Suprapubic skin (tissue), 4 donors: ENCODE data around the gene ARHGAP29. TPM values are rescaled to one million over a fixed set of nuclear protein-coding genes. Genes with fewer than 3 reads are reported as not detected.

Source experiments
- DNase-seq, 2 donors: peaks; one replicate each; pipeline ENCODE4 v3.0.0-alpha.2; 2019; ENCODE audit warnings: low spot score in 2 of 2
- H3K27ac ChIP-seq: fragments of 200-600 bp; sonication (generic); one replicate; pipeline ENCODE4 v1.5.1; 2019
- H3K27me3 ChIP-seq: fragments of 200-600 bp; sonication (generic); one replicate; pipeline ENCODE4 v1.5.1; 2019
- H3K36me3 ChIP-seq: fragments of 200-600 bp; sonication (generic); one replicate; pipeline ENCODE4 v1.5.1; 2019
- H3K4me1 ChIP-seq: fragments of 200-600 bp; sonication (generic); one replicate; pipeline ENCODE4 v1.5.1; 2019
- H3K4me3 ChIP-seq: fragments of 200-600 bp; sonication (generic); one replicate; pipeline ENCODE4 v1.5.1; 2019; ENCODE audit warnings: mild to moderate bottlenecking
- H3K9me3 ChIP-seq: fragments of 200-600 bp; sonication (generic); one replicate; pipeline ENCODE4 v1.5.1; 2019
- EP300 ChIP-seq: sonication (generic); formaldehyde crosslinking; IDR thresholded peaks from one replicate; pipeline ENCODE4 v1.6.1; 2017; ENCODE audit warnings: antibody characterized with exemption
- POLR2A ChIP-seq, 2 donors: fragments of 450-650 bp; IDR thresholded peaks; one replicate each; pipeline ENCODE4 v1.6.1; 2017; ENCODE audit warnings: antibody characterized with exemption in 2 of 2, mild to moderate bottlenecking in 2 of 2, moderate library complexity in 2 of 2
- POLR2AphosphoS5 ChIP-seq, 3 donors: sonication (generic); formaldehyde crosslinking; IDR thresholded peaks; one replicate each; pipeline ENCODE4 v1.6.1; 2017; ENCODE audit warnings: antibody characterized with exemption in 3 of 3
- WGBS: methylation state at CpG from one replicate; pipeline ENCODE4 v1.1.5; 2018; 5-methylcytosine and 5-hydroxymethylcytosine counted together
- total RNA-seq, 4 donors: library from RNA; depleted of rRNA; stranded (reverse); fragments of >200 nt; gene quantifications; one replicate each; pipeline ENCODE4 v1.1.0, GENCODE V29; 2016
- TF ChIP-seq, protein P1 (sequence below), 2 donors: fragments of 200-600 bp in 1 of 2; fragments of 450-650 bp in 1 of 2; sonication (generic) in 1 of 2; IDR thresholded peaks; one replicate each; pipeline ENCODE4 v1.5.1; 2016 to 2019; ENCODE audit warnings: antibody characterized with exemption in 2 of 2, mild to moderate bottlenecking in 1 of 2, moderate library complexity in 1 of 2

Gene ARHGAP29
- total RNA-seq, 4 donors from 2014 or later, result 23.4 to 38.3 (median 28.6) TPM

DNA sequence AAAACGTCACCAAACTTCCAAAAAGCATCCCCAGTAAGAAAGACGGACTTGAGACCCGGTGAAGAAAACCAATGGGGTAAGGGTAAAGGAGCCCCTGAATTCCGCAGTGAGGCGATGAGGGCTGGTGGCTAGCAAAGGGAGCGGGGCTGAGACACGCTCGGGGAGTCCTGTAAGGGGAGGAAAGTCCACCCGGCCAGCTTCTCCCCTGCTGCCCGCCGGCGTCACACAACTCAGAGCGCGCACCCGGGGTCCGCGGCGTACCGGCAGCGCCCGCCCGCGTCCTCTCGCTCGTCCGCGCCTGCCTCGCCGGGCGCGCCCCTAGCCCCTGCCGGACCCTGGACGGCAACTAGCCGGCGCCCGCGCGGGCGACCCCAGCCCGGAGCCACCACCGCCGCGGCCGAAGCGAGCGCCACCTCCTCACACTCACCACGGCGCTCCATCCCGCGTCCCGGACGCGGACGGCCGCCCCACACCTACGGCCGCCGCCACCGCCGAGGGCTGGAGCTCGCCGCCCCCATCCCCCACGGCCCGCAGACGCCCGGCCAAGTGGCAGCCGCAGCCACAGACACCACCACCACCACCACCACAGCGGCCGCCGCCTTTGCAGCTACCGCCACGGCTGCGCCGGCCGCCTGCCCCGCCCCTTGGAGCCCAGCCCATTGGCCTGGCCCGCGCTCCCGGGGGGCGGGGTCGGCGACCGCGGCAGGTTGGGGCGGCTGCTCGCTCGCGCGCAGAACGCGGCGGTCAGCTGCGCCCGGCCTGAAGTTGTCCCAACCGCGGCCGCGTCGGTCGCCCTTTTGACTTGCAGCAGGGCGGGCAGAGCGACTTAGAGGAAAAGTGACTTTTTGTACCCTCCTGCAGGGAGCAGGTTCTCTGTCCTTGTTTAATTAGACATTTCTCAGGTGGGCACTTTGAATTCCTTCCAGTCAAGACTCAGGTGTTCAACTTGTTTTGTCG is 10.0 kb upstream of the ARHGAP29 start:
- Histone ChIP-seq H3K4me3 (peak overlapping the region; percentile 92), H3K9me3 (no peaks in the 10 kb centered on the region), H3K27ac (peak overlapping the region; percentile 91), H3K36me3 (no peaks in the 10 kb centered on the region), H3K4me1 (peaks cover 15% of the 10 kb centered on the region), H3K27me3 (peaks cover 10% of the 10 kb centered on the region)
- peak; percentile 81 to 88 for DNase-seq
- TF ChIP-seq POLR2A (IDR thresholded peaks at IDR 0.05), result peak in 1 of 2 donors; percentile 35
- no peak for TF ChIP-seq POLR2AphosphoS5 (IDR thresholded peaks at IDR 0.05)
- TF ChIP-seq, protein P1, sequence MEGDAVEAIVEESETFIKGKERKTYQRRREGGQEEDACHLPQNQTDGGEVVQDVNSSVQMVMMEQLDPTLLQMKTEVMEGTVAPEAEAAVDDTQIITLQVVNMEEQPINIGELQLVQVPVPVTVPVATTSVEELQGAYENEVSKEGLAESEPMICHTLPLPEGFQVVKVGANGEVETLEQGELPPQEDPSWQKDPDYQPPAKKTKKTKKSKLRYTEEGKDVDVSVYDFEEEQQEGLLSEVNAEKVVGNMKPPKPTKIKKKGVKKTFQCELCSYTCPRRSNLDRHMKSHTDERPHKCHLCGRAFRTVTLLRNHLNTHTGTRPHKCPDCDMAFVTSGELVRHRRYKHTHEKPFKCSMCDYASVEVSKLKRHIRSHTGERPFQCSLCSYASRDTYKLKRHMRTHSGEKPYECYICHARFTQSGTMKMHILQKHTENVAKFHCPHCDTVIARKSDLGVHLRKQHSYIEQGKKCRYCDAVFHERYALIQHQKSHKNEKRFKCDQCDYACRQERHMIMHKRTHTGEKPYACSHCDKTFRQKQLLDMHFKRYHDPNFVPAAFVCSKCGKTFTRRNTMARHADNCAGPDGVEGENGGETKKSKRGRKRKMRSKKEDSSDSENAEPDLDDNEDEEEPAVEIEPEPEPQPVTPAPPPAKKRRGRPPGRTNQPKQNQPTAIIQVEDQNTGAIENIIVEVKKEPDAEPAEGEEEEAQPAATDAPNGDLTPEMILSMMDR (IDR thresholded peaks at IDR 0.05), result no peak
- TF ChIP-seq EP300, result no peak
- 1% methylated on average over 37 of the region's 103 CpGs for WGBS

DNA sequence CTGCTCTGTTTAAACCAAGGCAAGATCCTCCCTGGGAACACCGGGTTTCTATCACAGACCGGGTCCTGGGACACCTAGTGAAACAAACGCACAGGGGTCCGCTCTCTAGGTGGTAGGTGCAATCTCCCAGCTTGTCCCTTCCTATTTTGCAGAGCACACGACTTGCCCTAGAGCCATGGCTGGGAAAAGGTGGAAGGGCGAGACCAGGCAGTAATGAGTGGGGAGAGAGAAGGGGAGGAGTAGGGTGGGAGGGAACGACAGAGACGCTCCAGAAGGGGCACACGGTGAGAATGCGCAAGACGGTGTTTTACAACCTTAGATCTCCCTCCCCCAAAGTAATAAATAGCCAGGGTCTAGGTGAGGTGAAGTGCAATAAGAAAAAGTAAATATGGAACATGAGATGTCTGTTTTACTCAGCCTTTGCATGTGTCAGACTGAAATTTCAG is 9.3 kb upstream of the ARHGAP29 start:
- no peaks in the 10 kb centered on the region for H3K36me3 ChIP-seq
- TF ChIP-seq POLR2AphosphoS5 (IDR thresholded peaks at IDR 0.05) (no peak), POLR2A (IDR thresholded peaks at IDR 0.05) (no peak), EP300 (no peak)
- TF ChIP-seq, protein P1 (IDR thresholded peaks at IDR 0.05), result no peak
- no peak for DNase-seq
- peak overlapping the region; percentile 92 for H3K4me3 ChIP-seq
- H3K4me1 ChIP-seq, result peaks cover 15% of the 10 kb centered on the region
- H3K27ac ChIP-seq, result peak overlapping the region; percentile 91
- no peaks in the 10 kb centered on the region for H3K9me3 ChIP-seq
- H3K27me3 ChIP-seq, result peaks cover 10% of the 10 kb centered on the region
- 15% methylated on average over 11 of the region's 11 CpGs for WGBS

DNA sequence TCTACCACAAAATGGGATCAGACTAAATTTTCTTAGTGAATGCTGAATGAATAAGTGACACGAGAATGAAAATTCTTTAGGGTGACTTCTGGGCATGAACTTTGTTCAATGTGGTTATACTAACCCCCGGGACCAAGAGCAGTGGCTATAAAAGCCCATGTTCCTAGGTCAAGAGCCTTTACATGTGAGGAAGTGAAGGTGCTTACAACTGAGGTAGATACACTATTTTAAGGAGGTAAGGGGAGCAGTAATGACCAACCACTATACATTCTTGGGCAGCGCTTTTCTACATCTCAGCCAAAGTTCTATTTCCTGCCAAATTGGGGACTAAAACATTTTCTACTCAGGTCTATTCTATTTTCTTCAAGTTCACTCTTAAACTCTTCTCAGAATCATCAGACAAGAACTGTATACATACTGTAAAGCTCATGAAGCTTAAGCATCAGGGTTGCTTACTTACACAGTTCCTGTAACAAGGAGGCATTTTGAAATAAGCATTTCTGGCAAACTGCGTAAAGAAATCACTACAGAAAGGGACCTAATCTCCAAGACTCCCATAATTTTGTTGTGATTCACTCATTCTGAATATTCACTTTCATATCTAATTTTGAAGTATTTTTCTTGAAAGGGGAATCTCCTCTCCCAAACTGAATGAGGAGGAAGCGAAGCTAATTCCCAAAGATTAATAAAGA is 8.5 kb upstream of the ARHGAP29 start:
- Histone ChIP-seq H3K36me3 (no peaks in the 10 kb centered on the region), H3K9me3 (no peaks in the 10 kb centered on the region), H3K27me3 (peaks cover 10% of the 10 kb centered on the region), H3K4me3 (peak overlapping the region; percentile 92), H3K4me1 (peaks cover 15% of the 10 kb centered on the region), H3K27ac (peak overlapping the region; percentile 9)
- 86% methylated on average over 5 of the region's 5 CpGs for WGBS
- no peak for DNase-seq
- TF ChIP-seq POLR2AphosphoS5 (IDR thresholded peaks at IDR 0.05) (no peak), EP300 (no peak), POLR2A (IDR thresholded peaks at IDR 0.05) (no peak)
- TF ChIP-seq, protein P1 (IDR thresholded peaks at IDR 0.05), result no peak

DNA sequence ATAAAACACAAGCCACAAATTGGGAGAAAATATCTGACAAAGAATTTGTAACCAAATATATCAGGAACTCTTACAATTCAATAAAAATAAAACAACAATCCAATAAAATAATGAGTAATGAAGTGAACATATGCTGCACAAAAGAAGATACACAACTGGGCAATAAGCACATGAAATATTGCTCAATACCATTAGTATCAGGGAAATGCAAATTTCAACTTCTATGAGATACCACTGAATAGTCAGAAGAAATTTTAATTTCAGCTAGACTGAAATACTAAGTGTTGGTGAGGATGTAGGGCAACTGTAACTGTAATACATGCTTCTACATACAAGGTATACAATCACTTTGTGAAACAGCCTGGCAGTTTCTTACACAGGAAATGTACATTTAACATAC is 7.4 kb upstream of the ARHGAP29 start:
- Histone ChIP-seq H3K27ac (no peak overlapping the region), H3K9me3 (no peaks in the 10 kb centered on the region), H3K4me1 (peaks cover 15% of the 10 kb centered on the region), H3K27me3 (peaks cover 13% of the 10 kb centered on the region), H3K4me3 (no peak overlapping the region), H3K36me3 (no peaks in the 10 kb centered on the region)
- DNase-seq, result no peak
- TF ChIP-seq, protein P1 (IDR thresholded peaks at IDR 0.05), result no peak
- no peak for TF ChIP-seq POLR2AphosphoS5 (IDR thresholded peaks at IDR 0.05)
- TF ChIP-seq EP300, result no peak
- no peak for TF ChIP-seq POLR2A (IDR thresholded peaks at IDR 0.05)

DNA sequence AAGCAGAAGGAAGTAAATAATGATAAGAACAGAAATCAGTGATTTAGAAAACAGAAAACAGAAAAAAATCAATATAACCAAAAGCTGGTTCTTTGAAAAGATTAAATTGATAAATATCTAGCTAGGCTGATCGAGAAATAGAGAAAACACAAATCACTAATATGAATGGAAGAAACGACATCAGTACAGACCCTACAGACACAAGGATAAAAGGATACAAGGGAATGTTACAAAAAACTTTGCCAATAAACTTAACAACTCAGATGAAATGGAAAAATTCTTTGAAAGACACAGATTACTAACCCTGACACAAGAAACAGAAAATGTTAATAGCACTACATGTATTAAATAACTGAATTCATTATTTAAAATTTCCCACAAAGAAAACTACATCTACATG is 6.3 kb upstream of the ARHGAP29 start:
- Histone ChIP-seq H3K36me3 (no peaks in the 10 kb centered on the region), H3K4me3 (no peak overlapping the region), H3K9me3 (no peaks in the 10 kb centered on the region), H3K27me3 (peaks cover 18% of the 10 kb centered on the region), H3K4me1 (peaks cover 15% of the 10 kb centered on the region), H3K27ac (no peak overlapping the region)
- no peak for DNase-seq
- TF ChIP-seq POLR2A (IDR thresholded peaks at IDR 0.05) (no peak), EP300 (no peak), POLR2AphosphoS5 (IDR thresholded peaks at IDR 0.05) (no peak)
- TF ChIP-seq, protein P1 (IDR thresholded peaks at IDR 0.05), result no peak
- WGBS, result 89% methylated on average over 2 of the region's 2 CpGs
